Suprapubic skin (tissue), 4 donors: ENCODE measurements around the gene AVPR1B. TPM values are rescaled to one million over a fixed set of nuclear protein-coding genes. Genes with fewer than 3 reads are reported as not detected.

Experiments used
- DNase-seq, 2 donors: peaks; one replicate each; pipeline ENCODE4 v3.0.0-alpha.2; 2019; ENCODE audit warnings: low spot score in 2 of 2
- H3K27ac ChIP-seq: fragments of 200-600 bp; sonication (generic); one replicate; pipeline ENCODE4 v1.5.1; 2019
- H3K27me3 ChIP-seq: fragments of 200-600 bp; sonication (generic); one replicate; pipeline ENCODE4 v1.5.1; 2019
- H3K36me3 ChIP-seq: fragments of 200-600 bp; sonication (generic); one replicate; pipeline ENCODE4 v1.5.1; 2019
- H3K4me1 ChIP-seq: fragments of 200-600 bp; sonication (generic); one replicate; pipeline ENCODE4 v1.5.1; 2019
- H3K4me3 ChIP-seq: fragments of 200-600 bp; sonication (generic); one replicate; pipeline ENCODE4 v1.5.1; 2019; ENCODE audit warnings: mild to moderate bottlenecking
- H3K9me3 ChIP-seq: fragments of 200-600 bp; sonication (generic); one replicate; pipeline ENCODE4 v1.5.1; 2019
- EP300 ChIP-seq: sonication (generic); formaldehyde crosslinking; IDR thresholded peaks from one replicate; pipeline ENCODE4 v1.6.1; 2017; ENCODE audit warnings: antibody characterized with exemption
- POLR2A ChIP-seq, 2 donors: fragments of 450-650 bp; IDR thresholded peaks; one replicate each; pipeline ENCODE4 v1.6.1; 2017; ENCODE audit warnings: antibody characterized with exemption in 2 of 2, mild to moderate bottlenecking in 2 of 2, moderate library complexity in 2 of 2
- POLR2AphosphoS5 ChIP-seq, 3 donors: sonication (generic); formaldehyde crosslinking; IDR thresholded peaks; one replicate each; pipeline ENCODE4 v1.6.1; 2017; ENCODE audit warnings: antibody characterized with exemption in 3 of 3
- WGBS: methylation state at CpG from one replicate; pipeline ENCODE4 v1.1.5; 2018; 5-methylcytosine and 5-hydroxymethylcytosine counted together
- total RNA-seq, 4 donors: library from RNA; depleted of rRNA; stranded (reverse); fragments of >200 nt; gene quantifications; one replicate each; pipeline ENCODE4 v1.1.0, GENCODE V29; 2016
- TF ChIP-seq, protein P1 (sequence below), 2 donors: fragments of 200-600 bp in 1 of 2; fragments of 450-650 bp in 1 of 2; sonication (generic) in 1 of 2; IDR thresholded peaks; one replicate each; pipeline ENCODE4 v1.5.1; 2016 to 2019; ENCODE audit warnings: antibody characterized with exemption in 2 of 2, mild to moderate bottlenecking in 1 of 2, moderate library complexity in 1 of 2

Gene AVPR1B
- total RNA-seq, 4 donors from 2014 or later = not detected

DNA sequence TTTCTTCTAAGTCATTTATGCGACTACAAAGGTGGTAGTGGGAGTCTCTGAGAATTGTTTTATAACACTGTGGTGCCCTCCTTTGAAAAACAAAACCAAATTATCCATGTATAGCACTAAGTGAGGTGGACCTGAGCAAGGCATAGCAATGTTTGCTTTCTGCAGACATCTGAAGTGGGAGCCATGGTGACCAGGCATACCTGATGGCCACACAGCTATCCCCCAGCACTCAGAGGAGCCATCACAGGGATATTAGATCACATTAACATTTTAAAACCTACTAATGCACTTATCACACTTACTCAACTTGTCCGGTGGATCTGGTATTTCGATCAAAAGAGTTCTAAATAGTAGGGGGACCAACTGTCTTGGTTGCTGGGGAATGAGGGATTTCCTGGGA is 24.8 kb upstream of the AVPR1B start:
- peaks cover 19% of the 10 kb centered on the region for H3K27me3 ChIP-seq
- TF ChIP-seq POLR2A (IDR thresholded peaks at IDR 0.05) (no peak), EP300 (no peak), POLR2AphosphoS5 (IDR thresholded peaks at IDR 0.05) (no peak)
- TF ChIP-seq, protein P1, sequence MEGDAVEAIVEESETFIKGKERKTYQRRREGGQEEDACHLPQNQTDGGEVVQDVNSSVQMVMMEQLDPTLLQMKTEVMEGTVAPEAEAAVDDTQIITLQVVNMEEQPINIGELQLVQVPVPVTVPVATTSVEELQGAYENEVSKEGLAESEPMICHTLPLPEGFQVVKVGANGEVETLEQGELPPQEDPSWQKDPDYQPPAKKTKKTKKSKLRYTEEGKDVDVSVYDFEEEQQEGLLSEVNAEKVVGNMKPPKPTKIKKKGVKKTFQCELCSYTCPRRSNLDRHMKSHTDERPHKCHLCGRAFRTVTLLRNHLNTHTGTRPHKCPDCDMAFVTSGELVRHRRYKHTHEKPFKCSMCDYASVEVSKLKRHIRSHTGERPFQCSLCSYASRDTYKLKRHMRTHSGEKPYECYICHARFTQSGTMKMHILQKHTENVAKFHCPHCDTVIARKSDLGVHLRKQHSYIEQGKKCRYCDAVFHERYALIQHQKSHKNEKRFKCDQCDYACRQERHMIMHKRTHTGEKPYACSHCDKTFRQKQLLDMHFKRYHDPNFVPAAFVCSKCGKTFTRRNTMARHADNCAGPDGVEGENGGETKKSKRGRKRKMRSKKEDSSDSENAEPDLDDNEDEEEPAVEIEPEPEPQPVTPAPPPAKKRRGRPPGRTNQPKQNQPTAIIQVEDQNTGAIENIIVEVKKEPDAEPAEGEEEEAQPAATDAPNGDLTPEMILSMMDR (IDR thresholded peaks at IDR 0.05) = no peak
- no peak for DNase-seq

DNA sequence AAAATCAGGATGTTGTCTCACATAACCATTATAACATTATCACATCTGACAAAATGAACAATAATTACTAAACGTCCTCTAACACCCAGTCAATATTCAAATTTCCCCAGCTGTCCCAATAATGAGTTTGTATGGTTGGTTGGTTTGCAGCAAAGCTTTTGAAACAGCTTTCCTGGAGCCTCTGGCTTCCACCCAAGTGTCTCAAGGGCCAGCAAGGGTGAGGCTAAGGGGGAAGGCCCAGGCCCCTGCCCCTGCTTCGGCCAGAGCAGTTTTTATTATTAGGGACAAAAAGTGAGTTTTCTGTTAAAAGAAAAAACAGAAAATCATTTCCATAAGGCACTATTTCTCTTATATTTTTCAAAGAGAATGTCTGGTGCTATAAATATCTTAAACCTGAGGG is 19.1 kb upstream of the AVPR1B start:
- peaks cover 5% of the 10 kb centered on the region for H3K27me3 ChIP-seq
- 64% methylated on average over 2 of the region's 2 CpGs for WGBS
- no peaks in the 10 kb centered on the region for H3K36me3 ChIP-seq
- H3K4me1 ChIP-seq = no peaks in the 10 kb centered on the region
- no peaks in the 10 kb centered on the region for H3K9me3 ChIP-seq
- TF ChIP-seq, protein P1 (IDR thresholded peaks at IDR 0.05) = no peak
- TF ChIP-seq POLR2AphosphoS5 (IDR thresholded peaks at IDR 0.05) = no peak
- no peak for TF ChIP-seq POLR2A (IDR thresholded peaks at IDR 0.05)
- no peak overlapping the region for H3K4me3 ChIP-seq
- no peak for DNase-seq
- H3K27ac ChIP-seq = no peak overlapping the region

More for the DNA sequence above, 24.8 kb upstream of the AVPR1B start:
- no peaks in the 10 kb centered on the region for H3K9me3 ChIP-seq
- 89% methylated on average over 3 of the region's 3 CpGs for WGBS
- no peak overlapping the region for H3K27ac ChIP-seq
- no peaks in the 10 kb centered on the region for H3K4me1 ChIP-seq
- no peaks in the 10 kb centered on the region for H3K36me3 ChIP-seq
- no peak overlapping the region for H3K4me3 ChIP-seq

DNA sequence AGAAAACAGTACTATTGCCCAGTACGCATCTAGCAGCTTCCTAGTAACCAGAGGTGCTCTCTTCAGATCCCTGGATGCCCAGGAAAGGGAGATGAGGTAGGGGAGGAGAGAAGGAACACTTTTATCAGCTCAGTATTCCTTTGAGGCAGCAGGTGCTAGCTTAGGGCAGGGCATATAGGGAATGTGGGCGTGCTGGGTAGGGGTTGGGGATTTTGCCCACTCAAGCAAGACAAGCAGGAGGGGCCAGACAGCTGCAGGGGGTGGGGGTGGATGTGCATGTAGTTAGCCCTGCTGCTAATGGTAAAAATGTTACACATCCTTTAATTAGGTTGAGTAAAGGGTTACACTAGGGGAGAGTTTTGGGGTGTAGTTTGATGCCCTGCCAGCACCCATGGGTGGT is 18.1 kb upstream of the AVPR1B start:
- 72% methylated on average over 2 of the region's 2 CpGs for WGBS
- Histone ChIP-seq H3K9me3 (no peaks in the 10 kb centered on the region), H3K4me3 (no peak overlapping the region), H3K27me3 (peaks cover 3% of the 10 kb centered on the region), H3K4me1 (no peaks in the 10 kb centered on the region), H3K36me3 (no peaks in the 10 kb centered on the region), H3K27ac (no peak overlapping the region)
- no peak for DNase-seq
- TF ChIP-seq EP300 (no peak), POLR2AphosphoS5 (IDR thresholded peaks at IDR 0.05) (no peak), POLR2A (IDR thresholded peaks at IDR 0.05) (no peak)
- TF ChIP-seq, protein P1 (IDR thresholded peaks at IDR 0.05) = no peak

DNA sequence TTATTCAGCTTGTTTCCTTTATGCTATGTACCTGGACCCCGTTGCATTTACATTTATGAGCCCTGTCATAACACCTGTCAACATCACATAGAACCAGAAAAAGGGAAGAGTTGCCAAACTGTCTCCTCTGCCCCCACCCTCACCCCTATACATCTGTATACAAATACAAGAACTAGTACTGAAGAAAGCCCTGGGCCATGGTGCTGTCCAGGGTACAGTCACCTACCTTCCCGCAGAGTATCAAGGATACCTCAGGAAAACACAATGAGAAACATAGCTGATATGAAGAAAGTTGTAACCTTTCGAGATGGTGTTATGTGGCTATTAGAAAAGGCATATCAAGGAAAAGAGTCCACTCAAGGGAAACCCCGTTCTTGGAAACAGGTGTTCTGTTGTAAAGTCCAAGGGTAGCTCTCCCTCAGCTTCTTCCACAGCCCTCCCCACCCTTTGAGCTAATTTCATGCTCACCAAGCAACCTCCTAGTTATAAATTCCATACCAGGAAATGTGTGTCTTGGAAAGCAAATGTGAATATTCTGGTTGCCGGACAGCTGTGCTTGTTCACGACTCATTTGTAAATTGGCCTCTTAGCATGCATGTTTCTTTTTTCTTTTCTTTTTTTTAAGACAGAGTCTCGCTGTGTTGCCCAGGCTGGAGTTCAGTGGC is 16.7 kb upstream of the AVPR1B start:
- H3K27ac ChIP-seq = no peak overlapping the region
- no peaks in the 10 kb centered on the region for H3K9me3 ChIP-seq
- TF ChIP-seq, protein P1 (IDR thresholded peaks at IDR 0.05) = no peak
- no peak for TF ChIP-seq POLR2AphosphoS5 (IDR thresholded peaks at IDR 0.05)
- TF ChIP-seq POLR2A (IDR thresholded peaks at IDR 0.05) = no peak
- no peak for TF ChIP-seq EP300
- 86% methylated on average over 7 of the region's 7 CpGs for WGBS
- no peaks in the 10 kb centered on the region for H3K36me3 ChIP-seq
- H3K27me3 ChIP-seq = peaks cover under 1% of the 10 kb centered on the region
- H3K4me1 ChIP-seq = no peaks in the 10 kb centered on the region
- no peak for DNase-seq
- H3K4me3 ChIP-seq = no peak overlapping the region

DNA sequence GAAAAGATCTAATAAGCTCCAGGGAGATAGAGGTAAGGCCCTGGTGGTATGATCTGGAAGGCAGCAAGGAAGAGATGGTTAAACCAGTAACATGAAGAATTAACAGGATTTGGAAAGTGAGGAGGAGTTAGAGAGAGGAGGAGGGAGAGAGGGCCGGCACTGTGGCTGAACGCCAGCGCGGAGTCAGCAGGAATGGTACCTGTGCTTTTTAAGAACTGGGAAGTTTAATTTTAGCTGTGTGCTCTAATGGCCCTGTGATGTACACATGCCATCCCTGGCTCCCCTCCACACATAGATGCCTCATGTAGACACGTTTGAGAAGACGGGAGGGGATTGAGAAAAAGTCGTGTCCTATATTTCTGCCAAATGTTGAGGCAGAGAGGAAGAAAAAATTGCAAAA is 13.8 kb upstream of the AVPR1B start:
- Histone ChIP-seq H3K4me1 (no peaks in the 10 kb centered on the region), H3K9me3 (no peaks in the 10 kb centered on the region), H3K27me3 (no peaks in the 10 kb centered on the region), H3K4me3 (no peak overlapping the region), H3K36me3 (no peaks in the 10 kb centered on the region), H3K27ac (no peak overlapping the region)
- WGBS = 47% methylated on average over 7 of the region's 7 CpGs
- TF ChIP-seq EP300 (no peak), POLR2AphosphoS5 (IDR thresholded peaks at IDR 0.05) (no peak), POLR2A (IDR thresholded peaks at IDR 0.05) (no peak)
- TF ChIP-seq, protein P1 (IDR thresholded peaks at IDR 0.05) = no peak
- DNase-seq = no peak
